Measurements from ENCODE around the gene ZNF106. TPM values are rescaled to one million over a fixed set of nuclear protein-coding genes. Genes with fewer than 3 reads are reported as not detected.

The ZNF106 gene
- total RNA-seq, 1 donor from 2014 or later, result 457 TPM

- no peak for DNase-seq (ENCODE audit: missing footprints)
- intact Hi-C loops (cut with DNase I), result loop anchor here (10.0 kb wide), 1 partner anchor 263 kb away; no protein-coding TSS in a partner anchor
- ATAC-seq, result no peak
Measured at GRCh38 chr15:42427429-42428223, 63.3 kb downstream of the ZNF106 start.

- DNase-seq (ENCODE audit: missing footprints) (no peak), ATAC-seq (no peak)
- intact Hi-C loops (cut with DNase I), result loop anchor here (10.0 kb wide), 1 partner anchor 257 kb away; no protein-coding TSS in a partner anchor
Measured at GRCh38 chr15:42421376-42421775, 69.6 kb downstream of the ZNF106 start.

- ATAC-seq (no peak), DNase-seq (ENCODE audit: missing footprints) (no peak)
- intact Hi-C loops (cut with DNase I), result no loop called here
Measured at GRCh38 chr15:42419369-42419768, 71.6 kb downstream of the ZNF106 start.

- DNase-seq (ENCODE audit: missing footprints), result no peak
- ATAC-seq, result no peak
- intact Hi-C loops (cut with DNase I), result no loop called here
Measured at GRCh38 chr15:42413920-42414319, 77.0 kb downstream of the ZNF106 start.

- ATAC-seq (no peak), DNase-seq (ENCODE audit: missing footprints) (no peak)
- intact Hi-C loops (cut with DNase I), result no loop called here
Measured at GRCh38 chr15:42411884-42412283, 79.1 kb downstream of the ZNF106 start.

- DNase-seq (ENCODE audit: missing footprints) (no peak), ATAC-seq (no peak)
- intact Hi-C loops (cut with DNase I), result no loop called here
Measured at GRCh38 chr15:42409011-42409410, 81.9 kb downstream of the ZNF106 start.

- DNase-seq (ENCODE audit: missing footprints), result no peak
- no peak for ATAC-seq
- intact Hi-C loops (cut with DNase I), result no loop called here
Measured at GRCh38 chr15:42408178-42408577, 82.8 kb downstream of the ZNF106 start.

- DNase-seq (ENCODE audit: missing footprints) (no peak), ATAC-seq (no peak)
- intact Hi-C loops (cut with DNase I), result no loop called here
Measured at GRCh38 chr15:42405863-42406482, 85.0 kb downstream of the ZNF106 start.

GRCh38 chr15:42404461-42405235, 86.3 kb downstream of the ZNF106 start:
- intact Hi-C loops (cut with DNase I), result no loop called here
- ATAC-seq, result no peak
- DNase-seq (ENCODE audit: missing footprints), result no peak

GRCh38 chr15:42403389-42403788, 87.6 kb downstream of the ZNF106 start:
- intact Hi-C loops (cut with DNase I), result no loop called here
- ATAC-seq, result no peak
- DNase-seq (ENCODE audit: missing footprints), result no peak

GRCh38 chr15:42402455-42403205, 88.3 kb downstream of the ZNF106 start:
- intact Hi-C loops (cut with DNase I), result no loop called here
- DNase-seq (ENCODE audit: missing footprints) (no peak), ATAC-seq (no peak)

GRCh38 chr15:42401544-42402454, 89.1 kb downstream of the ZNF106 start:
- DNase-seq (ENCODE audit: missing footprints), result no peak
- no peak for ATAC-seq
- intact Hi-C loops (cut with DNase I), result no loop called here

GRCh38 chr15:42395838-42396237, 95.1 kb downstream of the ZNF106 start:
- no peak for DNase-seq (ENCODE audit: missing footprints)
- ATAC-seq, result no peak
- intact Hi-C loops (cut with DNase I), result no loop called here

GRCh38 chr15:42394106-42394505, 96.8 kb downstream of the ZNF106 start:
- DNase-seq (ENCODE audit: missing footprints) (no peak), ATAC-seq (no peak)
- intact Hi-C loops (cut with DNase I), result no loop called here

GRCh38 chr15:42392309-42393024, 98.5 kb downstream of the ZNF106 start:
- DNase-seq (ENCODE audit: missing footprints) (no peak), ATAC-seq (no peak)
- intact Hi-C loops (cut with DNase I), result no loop called here

- no peak for ATAC-seq
- intact Hi-C loops (cut with DNase I), result loop anchor here (5.0 kb wide), 1 partner anchor 115 kb away; the partner anchor contains the start of genes GANC and TMEM87A
- no peak for DNase-seq (ENCODE audit: missing footprints)
Measured at GRCh38 chr15:42387603-42388002, 103.3 kb downstream of the ZNF106 start.

GRCh38 chr15:42385980-42386700, 104.8 kb downstream of the ZNF106 start:
- DNase-seq (ENCODE audit: missing footprints) (no peak), ATAC-seq (no peak)
- intact Hi-C loops (cut with DNase I), result loop anchor here (5.0 kb wide), 1 partner anchor 114 kb away; the partner anchor contains the start of genes GANC and TMEM87A

Data from Right ventricle myocardium inferior (tissue), 1 donor.